Astrocyte of the cerebellum (primary cell): ENCODE measurements around the gene ACMSD.
"Not testable (repeated sequence)": the region's sequence is repeated elsewhere in the genome, so short reads cannot be mapped to it uniquely, and the experiment has no call there.

Source experiments
- DNase-seq: peaks from one replicate; pipeline ENCODE4 v3.0.0-alpha.2; 2011; ENCODE audit warnings: low read depth
- H3K4me3 ChIP-seq: 2 replicates; pipeline ENCODE4 v1.5.1; 2011; ENCODE audit warnings: mild to moderate bottlenecking, low read depth, low read length, moderate library complexity
- in situ Hi-C: cut with HindIII; loops from 2 replicates; pipeline ENCODE4 v1.10.0; 2017; ENCODE audit warnings: low sequenced_read_pairs
- TF ChIP-seq, protein P1 (sequence below): IDR thresholded peaks from 2 replicates; pipeline ENCODE4 v1.5.1; 2012; ENCODE audit warnings: low read length, low read depth, moderate library complexity, mild to moderate bottlenecking; ENCODE audit errors: missing control alignments

Gene ACMSD

DNA sequence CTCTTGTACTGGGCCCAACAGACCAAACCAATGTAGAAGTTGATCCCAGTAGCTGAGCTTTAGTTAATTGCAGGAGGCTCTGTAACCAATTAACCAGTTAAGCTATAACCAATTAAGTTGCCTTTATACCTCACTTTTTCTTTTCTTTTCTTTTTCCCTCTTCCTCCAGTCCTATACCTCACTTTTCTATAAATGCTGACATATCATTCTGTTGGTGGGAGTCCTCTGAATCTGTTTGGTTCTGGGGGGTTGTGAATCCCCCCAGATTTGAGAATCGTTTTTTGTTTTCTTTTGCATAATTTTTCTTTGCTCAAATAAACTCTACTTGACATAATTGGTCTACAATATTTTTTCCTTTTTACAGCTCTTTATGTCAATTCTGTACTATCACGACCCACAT lies 38.1 kb upstream of the ACMSD start:
- TF ChIP-seq, protein P1, sequence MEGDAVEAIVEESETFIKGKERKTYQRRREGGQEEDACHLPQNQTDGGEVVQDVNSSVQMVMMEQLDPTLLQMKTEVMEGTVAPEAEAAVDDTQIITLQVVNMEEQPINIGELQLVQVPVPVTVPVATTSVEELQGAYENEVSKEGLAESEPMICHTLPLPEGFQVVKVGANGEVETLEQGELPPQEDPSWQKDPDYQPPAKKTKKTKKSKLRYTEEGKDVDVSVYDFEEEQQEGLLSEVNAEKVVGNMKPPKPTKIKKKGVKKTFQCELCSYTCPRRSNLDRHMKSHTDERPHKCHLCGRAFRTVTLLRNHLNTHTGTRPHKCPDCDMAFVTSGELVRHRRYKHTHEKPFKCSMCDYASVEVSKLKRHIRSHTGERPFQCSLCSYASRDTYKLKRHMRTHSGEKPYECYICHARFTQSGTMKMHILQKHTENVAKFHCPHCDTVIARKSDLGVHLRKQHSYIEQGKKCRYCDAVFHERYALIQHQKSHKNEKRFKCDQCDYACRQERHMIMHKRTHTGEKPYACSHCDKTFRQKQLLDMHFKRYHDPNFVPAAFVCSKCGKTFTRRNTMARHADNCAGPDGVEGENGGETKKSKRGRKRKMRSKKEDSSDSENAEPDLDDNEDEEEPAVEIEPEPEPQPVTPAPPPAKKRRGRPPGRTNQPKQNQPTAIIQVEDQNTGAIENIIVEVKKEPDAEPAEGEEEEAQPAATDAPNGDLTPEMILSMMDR = no peak
- DNase-seq = no peak
- no peak overlapping the region for H3K4me3 ChIP-seq
- in situ Hi-C loops = no loop called here

DNA sequence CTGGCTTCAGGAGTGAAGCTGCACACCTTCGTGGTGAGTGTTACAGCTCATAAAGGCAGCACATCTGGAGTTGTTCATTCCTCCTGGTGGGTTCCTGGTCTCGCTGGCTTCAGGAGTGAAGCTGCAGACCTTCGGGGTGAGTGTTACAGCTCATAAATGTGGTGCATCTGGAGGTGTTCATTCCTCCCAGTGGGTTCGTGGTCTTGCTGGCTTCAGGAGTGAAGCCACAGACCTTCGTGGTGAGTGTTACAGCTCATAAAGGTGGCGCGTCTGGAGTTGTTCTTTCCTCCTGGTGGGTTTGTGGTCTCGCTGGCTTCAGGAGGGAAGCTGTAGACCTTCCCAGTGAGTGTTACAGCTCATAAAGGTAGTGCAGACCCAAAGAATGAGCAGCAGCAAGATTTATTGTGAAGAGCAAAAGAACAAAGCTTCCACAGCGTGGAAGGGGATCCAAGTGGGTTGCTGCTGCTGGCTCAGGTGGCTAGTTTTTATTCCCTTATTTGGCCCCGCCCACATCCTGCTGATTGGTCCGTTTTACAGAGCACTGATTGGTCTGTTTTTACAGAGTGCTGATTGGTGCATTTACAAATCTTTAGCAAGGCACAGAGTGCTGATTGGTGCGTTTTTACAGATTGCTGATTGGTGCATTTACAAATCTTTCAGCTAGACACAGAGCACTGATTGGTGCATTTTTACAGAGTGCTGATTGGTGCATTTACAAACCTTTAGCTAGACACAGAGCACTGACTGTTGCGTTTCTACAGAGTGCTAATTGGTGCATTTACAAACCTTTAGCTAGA lies 34.6 kb upstream of the ACMSD start:
- H3K4me3 ChIP-seq, DNase-seq, in situ Hi-C loops: not testable (repeated sequence)

DNA sequence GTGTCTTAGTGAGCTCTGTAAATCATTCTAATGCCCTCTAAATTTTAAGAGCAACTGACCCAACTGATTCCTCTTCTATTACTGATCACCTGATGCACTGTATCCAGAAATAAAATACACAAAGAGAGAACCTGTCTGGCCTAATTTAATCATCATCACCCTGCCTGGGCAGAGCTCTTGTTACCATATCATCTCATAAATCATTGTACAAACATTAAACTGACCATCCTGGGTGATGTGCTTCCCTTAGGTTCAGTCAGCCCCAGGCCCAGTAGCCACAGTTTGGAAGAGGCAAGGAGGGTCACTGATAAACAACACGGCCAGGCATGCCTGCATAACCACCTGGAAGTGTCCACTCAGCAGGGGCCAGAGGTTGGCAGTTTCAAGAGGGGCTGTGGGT lies 22.7 kb upstream of the ACMSD start:
- DNase-seq = no peak
- H3K4me3 ChIP-seq = no peak overlapping the region
- TF ChIP-seq, protein P1 = no peak
- in situ Hi-C loops = no loop called here

DNA sequence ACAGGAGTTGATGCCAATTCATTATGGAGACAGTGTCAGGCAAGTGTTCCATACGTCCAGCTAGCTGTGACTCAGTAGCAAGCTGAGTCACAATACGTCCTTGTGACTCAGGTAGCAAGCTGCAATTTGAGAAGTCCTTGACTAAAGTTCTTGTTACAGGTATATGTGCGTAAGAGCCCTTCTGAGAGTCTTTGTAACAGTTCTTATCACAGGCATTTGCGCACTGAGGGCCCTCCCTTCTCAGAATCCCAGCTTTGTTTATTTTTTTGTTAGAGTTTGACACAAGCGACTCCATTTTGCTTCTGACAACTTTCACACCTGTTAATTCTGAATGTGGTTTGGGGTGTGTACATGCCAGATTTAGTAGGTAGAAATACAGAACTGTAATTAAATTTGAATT lies 20.1 kb upstream of the ACMSD start:
- TF ChIP-seq, protein P1 = no peak
- H3K4me3 ChIP-seq = no peak overlapping the region
- no peak for DNase-seq
- in situ Hi-C loops = no loop called here

DNA sequence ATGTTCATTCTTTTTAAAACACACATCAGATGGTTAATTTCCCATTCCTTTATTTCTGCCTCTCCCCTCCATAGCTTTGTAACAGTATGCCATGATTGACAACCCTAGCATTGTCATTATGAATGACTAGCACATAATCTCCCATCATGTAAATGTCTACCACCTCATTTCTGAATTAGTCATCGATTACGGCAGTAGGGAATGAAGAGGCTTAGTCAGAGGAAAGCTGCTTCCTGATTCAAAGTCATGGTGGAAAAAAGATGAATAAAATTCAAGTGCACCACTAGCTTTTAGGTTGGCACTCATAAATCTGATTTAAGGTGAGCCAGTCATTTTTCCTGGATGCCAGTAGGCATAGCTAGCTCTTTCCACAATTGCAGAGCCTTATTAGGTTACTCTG lies 19.1 kb upstream of the ACMSD start:
- H3K4me3 ChIP-seq = no peak overlapping the region
- in situ Hi-C loops = no loop called here
- TF ChIP-seq, protein P1 = no peak
- DNase-seq = no peak

DNA sequence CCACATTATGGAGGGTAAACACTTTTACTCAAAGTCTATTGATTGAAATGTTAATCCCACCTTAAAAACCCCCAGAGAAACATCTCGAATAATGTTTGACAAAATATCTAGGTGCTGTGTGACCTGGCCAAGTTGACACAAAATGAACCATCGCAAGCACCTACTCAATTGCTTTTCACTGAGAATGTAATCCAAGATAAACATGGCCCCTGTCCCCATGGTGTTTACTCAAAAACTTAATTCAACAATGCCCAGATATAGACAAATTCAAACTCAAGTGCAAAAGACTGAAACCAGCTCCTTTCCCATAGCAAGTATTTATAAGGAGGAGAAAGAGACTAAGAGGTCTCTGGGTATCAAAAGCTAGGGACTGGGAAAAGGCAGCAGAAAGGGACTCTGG lies 15.0 kb upstream of the ACMSD start:
- no peak for DNase-seq
- in situ Hi-C loops = no loop called here
- TF ChIP-seq, protein P1 = no peak
- H3K4me3 ChIP-seq = no peak overlapping the region

DNA sequence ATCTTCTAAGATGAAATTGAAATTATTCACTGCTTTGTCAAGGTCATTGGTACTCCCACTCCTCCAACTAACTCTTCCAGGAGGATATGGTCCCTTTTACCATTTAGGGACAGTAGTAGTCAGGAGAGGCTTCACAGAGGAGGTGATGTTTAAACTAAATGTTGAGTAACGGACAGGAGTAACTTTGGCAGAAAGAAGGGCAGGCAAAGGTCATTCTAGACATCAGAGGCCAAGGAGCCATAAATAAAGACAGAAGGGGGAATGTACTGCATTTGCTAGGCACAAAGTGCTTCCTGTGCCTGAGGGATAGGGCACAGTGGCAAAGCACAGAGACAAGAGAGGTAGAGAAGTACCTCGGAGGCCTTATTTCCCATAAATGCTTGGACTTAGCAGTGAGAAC lies 14.6 kb upstream of the ACMSD start:
- in situ Hi-C loops = no loop called here
- DNase-seq = no peak
- TF ChIP-seq, protein P1 = no peak
- no peak overlapping the region for H3K4me3 ChIP-seq

DNA sequence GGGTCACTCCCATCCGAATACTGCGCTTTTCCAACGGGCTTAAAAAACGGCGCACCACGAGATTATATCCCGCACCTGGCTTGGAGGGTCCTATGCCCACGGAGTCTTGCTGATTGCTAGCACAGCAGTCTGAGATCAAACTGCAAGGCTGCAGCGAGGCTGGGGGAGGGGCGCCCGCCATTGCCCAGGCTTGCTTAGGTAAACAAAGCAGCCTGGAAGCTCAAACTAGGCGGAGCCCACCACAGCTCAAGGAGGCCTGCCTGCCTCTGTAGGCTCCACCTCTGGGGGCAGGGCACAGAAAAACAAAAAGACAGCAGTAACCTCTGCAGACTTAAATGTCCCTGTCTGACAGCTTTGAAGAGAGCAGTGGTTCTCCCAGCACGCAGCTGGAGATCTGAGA lies 12.7 kb upstream of the ACMSD start:
- in situ Hi-C loops, H3K4me3 ChIP-seq: not testable (repeated sequence)

More for the DNA sequence above, 12.7 kb upstream of the ACMSD start:
- not testable (repeated sequence) for DNase-seq
